HepG2 (cell line): Measurements from ENCODE around the gene SAXO1. TPM values are rescaled to one million over a fixed set of nuclear protein-coding genes. Genes with fewer than 3 reads are reported as not detected.

Experiments used
- ATAC-seq: fragments of 200-7000 bp; cut with Tn5 transposase; 3 replicates; pipeline ENCODE4 v1.9.1; 2020; ENCODE audit warnings: mild to moderate bottlenecking, moderate library complexity
- BruUV-seq: library from RNA; stranded (reverse); fragments of 400-500 nt; replicated peaks from 2 replicates; lab custom pipeline; 2021; lab: Mats Ljungman, UMichigan
- CTCF ChIA-PET: fragments of 300-600 bp; formaldehyde crosslinking; extraction: SDS; loops from one replicate; lab custom pipeline; 2021; ENCODE audit warnings: low total read pairs, inconsistent platforms, low intra/inter-chr PET ratio; lab: Yijun Ruan, JAX
- POLR2A ChIA-PET: fragments of 350-600 bp; sonication (Branson Sonifier 250); formaldehyde crosslinking; loops from one replicate; lab custom pipeline; 2020; ENCODE audit warnings: antibody characterized with exemption, inconsistent platforms; lab: Yijun Ruan, JAX
- DNase-seq: peaks from one replicate; pipeline ENCODE4 v3.0.0-alpha.2; 2015; ENCODE audit warnings: low spot score
- FAIRE-seq: peaks from 3 replicates; lab custom pipeline; 2011; peaks lifted over from hg19 to GRCh38; lab: Jason Lieb, UNC
- H2AFZ ChIP-seq: one replicate; pipeline ENCODE4 v1.6.1; 2011; ENCODE audit warnings: low read length, inconsistent platforms
- H3K27ac ChIP-seq: fragments of 300-600 bp; 3 replicates; pipeline ENCODE4 v1.8.0; 2011; ENCODE audit warnings: mixed run types, mild to moderate bottlenecking, mixed read lengths, low read length, inconsistent platforms; ENCODE audit not compliant: insufficient read depth; ENCODE audit errors: extremely low read length
- H3K27me3 ChIP-seq, 2 experiments: fragments of 200-600 bp in 1 of 2; 2 replicates in 1 of 2; 3 replicates in 1 of 2; pipeline versions ENCODE4 v1.6.0 to v1.8.0; 2011; ENCODE audit warnings: low read length in 2 of 2, mild to moderate bottlenecking in 2 of 2, moderate library complexity in 2 of 2, inconsistent platforms in 1 of 2; ENCODE audit not compliant: insufficient read depth in 2 of 2, control insufficient read depth in 1 of 2
- H3K36me3 ChIP-seq, 2 experiments: fragments of 200-600 bp in 1 of 2; replicated peaks in 1 of 2; 2 replicates in 1 of 2; 3 replicates in 1 of 2; pipeline versions ENCODE4 v1.5.1 to v1.8.0; 2011; ENCODE audit warnings: low read length in 2 of 2, inconsistent platforms in 1 of 2; ENCODE audit not compliant: insufficient read depth in 2 of 2, control insufficient read depth in 1 of 2
- H3K4me1 ChIP-seq: 2 replicates; pipeline ENCODE4 v1.5.1; 2012; ENCODE audit warnings: low read length, inconsistent platforms; ENCODE audit not compliant: insufficient read depth
- H3K4me2 ChIP-seq: 2 replicates; pipeline ENCODE4 v1.6.0; 2011; ENCODE audit warnings: low read depth, low read length, inconsistent platforms
- H3K4me3 ChIP-seq, 3 experiments: fragments of 200-600 bp in 1 of 3; sonication (generic), shearing (Covaris generic) in 1 of 3; replicated peaks in 1 of 3; 2 replicates each; pipeline ENCODE4 v1.5.1; 2011 to 2016; ENCODE audit warnings: low read length in 3 of 3, inconsistent platforms in 2 of 3, low read depth in 2 of 3, mild to moderate bottlenecking in 2 of 3, control low read depth in 1 of 3, mixed read lengths in 1 of 3; ENCODE audit not compliant: insufficient read depth in 1 of 3
- H3K79me2 ChIP-seq: one replicate; pipeline ENCODE4 v1.6.1; 2011; ENCODE audit warnings: low read length, inconsistent platforms; ENCODE audit not compliant: insufficient read depth
- H3K9ac ChIP-seq: 2 replicates; pipeline ENCODE4 v1.6.0; 2011; ENCODE audit warnings: mild to moderate bottlenecking, low read depth, low read length, inconsistent platforms; ENCODE audit not compliant: insufficient read depth
- H3K9me3 ChIP-seq: 2 replicates; pipeline ENCODE4 v1.5.1; 2012; ENCODE audit warnings: mild to moderate bottlenecking, low read length
- H4K20me1 ChIP-seq: 2 replicates; pipeline ENCODE4 v1.6.0; 2011; ENCODE audit warnings: inconsistent platforms, mild to moderate bottlenecking, low read length, moderate library complexity; ENCODE audit not compliant: insufficient read depth
- CBX1 ChIP-seq: IDR thresholded peaks from one replicate; pipeline ENCODE4 v1.6.1; 2016; ENCODE audit warnings: antibody characterized with exemption, low read depth
- DNMT1 ChIP-seq: sonication (generic); formaldehyde crosslinking; IDR thresholded peaks from 2 replicates; pipeline ENCODE4 v1.5.1; 2020; ENCODE audit warnings: mild to moderate bottlenecking, missing genetic modification reagents
- KLF11 ChIP-seq: IDR thresholded peaks from 2 replicates; pipeline ENCODE4 v1.6.1; 2016; ENCODE audit warnings: missing compliant biosample characterization
- PPARG ChIP-seq: conservative IDR thresholded peaks from 2 replicates; pipeline ENCODE4 v1.6.1; 2016; ENCODE audit warnings: missing biosample characterization, missing genetic modification reagents
- RCOR2 ChIP-seq: IDR thresholded peaks from 2 replicates; pipeline ENCODE4 v1.6.1; 2016; ENCODE audit warnings: missing biosample characterization, missing genetic modification reagents
- SIN3A ChIP-seq: IDR thresholded peaks from 2 replicates; pipeline ENCODE4 v1.6.1; 2011; ENCODE audit warnings: low read depth, mild to moderate bottlenecking, control low read depth, low read length, borderline replicate concordance
- SNAI1 ChIP-seq: sonication (generic); formaldehyde crosslinking; IDR thresholded peaks from 2 replicates; pipeline ENCODE4 v1.5.0; 2020; ENCODE audit warnings: mild to moderate bottlenecking, missing genetic modification reagents, borderline replicate concordance
- ZNF101 ChIP-seq: sonication (generic); formaldehyde crosslinking; IDR thresholded peaks from 2 replicates; pipeline ENCODE4 v1.4.0; 2020; ENCODE audit warnings: mild to moderate bottlenecking, low read depth, missing genetic modification reagents, borderline replicate concordance
- ZNF609 ChIP-seq: sonication (generic); formaldehyde crosslinking; IDR thresholded peaks from 2 replicates; pipeline ENCODE4 v1.4.0; 2020; ENCODE audit warnings: mild to moderate bottlenecking, missing genetic modification reagents, borderline replicate concordance
- whole genome bisulfite sequencing: methylation state at CpG from one replicate; pipeline ENCODE4 v1.1.6; 2017; ENCODE audit warnings: low lambda C conversion rate; 5-methylcytosine and 5-hydroxymethylcytosine counted together
- in situ Hi-C: cut with HindIII; loops from 2 replicates; pipeline ENCODE4 v1.10.0; 2017; ENCODE audit warnings: low pct_unique_long_range_greater_than_20kb; ENCODE audit not compliant: extremely low pct_ligation_motif_present
- intact Hi-C: fragments of 100-400 bp; cut with micrococcal nuclease; formaldehyde crosslinking; loops from one replicate; pipeline ENCODE4 v1.10.0; 2022; ENCODE audit not compliant: unreplicated experiment
- polyA plus RNA-seq, 8 experiments: library from polyadenylated mRNA; depleted of rRNA in 3 of 8; stranded (reverse) in 7 of 8; unstranded in 1 of 8; fragments of >200 nt; fragmentation: Illumina TruSeq in 4 of 8; extraction: Trizol in 4 of 8; gene quantifications; 2 replicates each; pipeline versions ENCODE4 v1.2.1 to v1.2.3, GENCODE V29; 2011 to 2016; ENCODE audit warnings: low read depth in 4 of 8, missing spikeins in 1 of 8, mixed read lengths in 1 of 8; ENCODE audit not compliant: insufficient read depth in 1 of 8
- total RNA-seq, 5 experiments: library from RNA; depleted of rRNA; stranded (reverse); fragments of >200 nt; fragmentation: Illumina TruSeq; extraction: Trizol; gene quantifications; 2 replicates each; pipeline ENCODE4 v1.2.3, GENCODE V29; 2016; ENCODE audit warnings: low read depth in 1 of 5

Gene SAXO1
- total and polyA plus RNA-seq, 2 of the 13 experiments (the other 11 are each of a cell fraction or from before 2014, with no cell fraction given) = not detected

- TF ChIP-seq ZNF609 (CRISPR knock-in tag) (no peak), RCOR2 (CRISPR knock-in tag) (no peak)
- TF ChIP-seq, all 625 proteins: peak for 0
Measured at GRCh38 chr9:18955626-18956025, 77.4 kb downstream of the SAXO1 start (continued).

- Histone ChIP-seq H4K20me1 (no peaks in the 10 kb centered on the region), H3K4me2 (no peak overlapping the region), H3K79me2 (no peaks in the 10 kb centered on the region), H3K36me3 (no peaks in the 10 kb centered on the region), H3K4me3 (no peak overlapping the region), H3K4me1 (no peaks in the 10 kb centered on the region), H3K27ac (no peak overlapping the region), H3K9me3 (no peaks in the 10 kb centered on the region), H3K27me3 (peaks cover 0 to 2% of the 10 kb centered on the region in 2 experiments; a peak in 2 of 5 replicates), H2AFZ (no peak overlapping the region), H3K9ac (no peak overlapping the region)
- ChIA-PET POLR2A (no interaction called here), CTCF (no interaction called here)
- in situ Hi-C loops = no loop called here
- FAIRE-seq (no peak), ATAC-seq (no peak), DNase-seq (no peak)
- TF ChIP-seq PPARG (CRISPR knock-in tag) (no peak), SIN3A (no peak), DNMT1 (CRISPR knock-in tag) (no peak), KLF11 (CRISPR knock-in tag) (no peak), CBX1 (no peak), SNAI1 (CRISPR knock-in tag) (no peak), ZNF101 (CRISPR knock-in tag) (no peak)
- intact Hi-C loops = no loop called here
- BruUV-seq = no TSS peak
- WGBS = 3% methylated on average over 1 of the region's 1 CpG
Measured at GRCh38 chr9:18951936-18952335, 81.1 kb downstream of the SAXO1 start.
